ENCODE measurements around the gene GALK2. TPM values are rescaled to one million over a fixed set of nuclear protein-coding genes. Genes with fewer than 3 reads are reported as not detected.

Gene GALK2
- total RNA-seq, 3 donors from 2014 or later (not counting 1 experiment from before 2014, with no cell fraction given) = 19.1 to 24.3 (median 23.6) TPM

DNA sequence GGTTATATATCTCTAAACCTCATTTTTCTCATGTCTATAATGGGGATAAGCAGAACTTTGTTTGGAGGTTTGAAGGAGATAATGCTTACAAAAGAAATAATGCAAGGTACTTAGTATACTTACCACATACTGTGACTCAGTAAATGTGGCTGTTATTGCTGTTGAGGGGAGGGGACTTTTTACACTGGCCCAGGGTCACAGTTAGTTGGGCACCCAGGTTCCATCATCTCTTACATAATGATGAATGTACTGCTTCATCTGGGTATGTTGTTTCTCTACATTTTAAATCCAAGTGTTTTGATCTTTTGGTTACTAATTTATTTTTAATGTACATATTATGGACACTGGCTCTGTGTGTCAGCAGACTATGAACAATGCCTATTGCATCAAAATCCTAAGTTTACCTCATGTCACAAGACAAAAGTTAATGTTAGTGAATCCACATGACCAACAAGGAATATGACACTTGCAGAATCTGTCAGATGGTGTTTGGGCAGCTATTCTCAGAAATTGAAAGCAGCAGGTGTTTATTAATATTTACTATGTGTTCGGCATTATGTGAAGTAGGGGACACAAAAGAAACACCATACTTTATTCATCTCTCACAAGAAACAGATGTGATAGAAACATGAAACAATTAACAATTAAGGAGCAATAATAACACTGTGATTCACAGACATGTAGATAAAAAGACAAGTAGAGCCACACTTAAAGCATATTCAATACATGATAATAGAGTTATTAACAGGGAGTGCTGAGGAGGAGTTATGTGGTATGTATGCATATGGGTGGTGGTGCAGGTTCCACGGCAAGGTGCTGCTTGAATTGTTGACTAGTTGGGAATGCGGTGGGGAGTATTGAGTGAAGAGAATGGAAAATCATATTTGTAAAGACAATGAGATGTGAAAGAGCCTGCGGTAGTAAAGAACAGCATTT lies 109.7 kb downstream of the GALK2 start:
- Histone ChIP-seq H3K27ac (ENCODE audit: low read length) (no peak overlapping the region), H3K4me1 (ENCODE audit: control insufficient read depth, insufficient read depth, low read length) (no peaks in the 10 kb centered on the region), H3K27me3 (ENCODE audit: control insufficient read depth, insufficient read depth, low read length) (no peaks in the 10 kb centered on the region), H3K36me3 (ENCODE audit: control insufficient read depth, insufficient read depth, low read length) (peaks cover 19% of the 10 kb centered on the region), H3K9me3 (ENCODE audit: control insufficient read depth, insufficient read depth, low read length) (no peaks in the 10 kb centered on the region), H3K4me3 (ENCODE audit: low read length) (no peak overlapping the region)
- no peak for TF ChIP-seq CTCF (IDR thresholded peaks at IDR 0.05)
- H3K9me3 Mint-ChIP-seq = no peaks in the 10 kb centered on the region
- no peaks in the 10 kb centered on the region for H3K27me3 Mint-ChIP-seq (ENCODE audit: low read depth in 2 of 2)
- H3K36me3 Mint-ChIP-seq = peaks cover 5% of the 10 kb centered on the region
- peaks cover 0 to 6% of the 10 kb centered on the region in 2 donors for H3K4me1 Mint-ChIP-seq
- H3K27ac Mint-ChIP-seq = no peak overlapping the region
- no peak overlapping the region for H3K4me3 Mint-ChIP-seq
- DNase-seq (no peak), ATAC-seq (no peak)
- intact Hi-C loops (cut with micrococcal nuclease) = no loop called here
- 96% methylated on average over 3 of the region's 4 CpGs for WGBS (ENCODE audit: insufficient coverage)

GRCh38 chr15:49282366-49282765 lies 112.3 kb downstream of the GALK2 start:
- DNase-seq (no peak), ATAC-seq (no peak)
- Histone ChIP-seq H3K9me3 (ENCODE audit: control insufficient read depth, insufficient read depth, low read length) (no peaks in the 10 kb centered on the region), H3K27ac (ENCODE audit: low read length) (no peak overlapping the region), H3K27me3 (ENCODE audit: control insufficient read depth, insufficient read depth, low read length) (no peaks in the 10 kb centered on the region), H3K4me1 (ENCODE audit: control insufficient read depth, insufficient read depth, low read length) (no peaks in the 10 kb centered on the region), H3K4me3 (ENCODE audit: low read length) (no peak overlapping the region), H3K36me3 (ENCODE audit: control insufficient read depth, insufficient read depth, low read length) (peaks cover 34% of the 10 kb centered on the region)
- Mint-ChIP-seq H3K27me3 (ENCODE audit: low read depth in 2 of 2) (no peaks in the 10 kb centered on the region), H3K4me3 (no peak overlapping the region), H3K4me1 (peaks cover 6 to 9% of the 10 kb centered on the region in 2 donors), H3K36me3 (peaks cover 18% of the 10 kb centered on the region), H3K9me3 (no peaks in the 10 kb centered on the region), H3K27ac (no peak overlapping the region)
- 100% methylated on average over 1 of the region's 1 CpG for WGBS (ENCODE audit: insufficient coverage)
- intact Hi-C loops (cut with micrococcal nuclease) = no loop called here
- no peak for TF ChIP-seq CTCF (IDR thresholded peaks at IDR 0.05)

DNA sequence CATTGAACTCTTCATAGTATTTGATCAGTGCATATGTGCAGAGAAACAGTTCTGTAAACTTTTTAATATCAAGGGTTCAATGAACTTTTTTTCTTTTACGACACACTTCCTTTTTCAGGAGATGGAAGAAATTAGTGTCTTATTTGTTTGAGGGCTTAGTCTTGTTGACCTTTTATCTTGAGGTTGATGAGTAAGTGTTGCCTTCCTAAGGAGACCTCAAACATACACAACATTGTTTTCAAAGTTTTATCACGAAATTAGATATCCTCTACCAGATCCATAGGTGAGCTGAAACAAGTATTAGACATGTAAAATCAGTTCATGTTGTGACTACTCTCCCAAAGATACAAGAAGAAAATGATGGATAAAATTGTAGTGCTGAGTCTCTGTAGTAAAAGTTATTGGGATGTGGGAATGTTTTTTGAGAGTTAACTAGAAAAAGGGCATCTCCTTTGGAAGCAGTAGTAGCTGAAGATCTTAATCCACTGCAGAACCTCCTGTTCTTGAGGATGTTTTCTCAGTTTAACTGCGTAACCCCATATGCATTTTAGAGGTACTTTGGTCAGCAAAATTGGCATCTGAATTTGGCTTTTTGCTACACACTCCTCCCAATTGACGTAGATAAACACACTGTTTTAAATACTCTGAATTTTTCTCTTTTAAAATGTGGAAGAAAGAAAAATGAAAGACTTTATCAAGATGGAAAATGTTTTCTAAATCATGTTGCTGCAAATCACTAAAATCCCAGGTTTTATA lies 116.8 kb downstream of the GALK2 start:
- 92% methylated on average over 1 of the region's 4 CpGs for WGBS (ENCODE audit: insufficient coverage)
- TF ChIP-seq CTCF (IDR thresholded peaks at IDR 0.05) = no peak
- peak overlapping the region in 1 of 2 donors; percentile 1 for H3K27ac Mint-ChIP-seq
- ATAC-seq (no peak), DNase-seq (no peak)
- Histone ChIP-seq H3K4me3 (ENCODE audit: low read length) (no peak overlapping the region), H3K27me3 (ENCODE audit: control insufficient read depth, insufficient read depth, low read length) (no peaks in the 10 kb centered on the region), H3K4me1 (ENCODE audit: control insufficient read depth, insufficient read depth, low read length) (no peaks in the 10 kb centered on the region), H3K27ac (ENCODE audit: low read length) (no peak overlapping the region), H3K9me3 (ENCODE audit: control insufficient read depth, insufficient read depth, low read length) (no peaks in the 10 kb centered on the region), H3K36me3 (ENCODE audit: control insufficient read depth, insufficient read depth, low read length) (peaks cover 34% of the 10 kb centered on the region)
- H3K9me3 Mint-ChIP-seq = no peaks in the 10 kb centered on the region
- peaks cover 22% of the 10 kb centered on the region for H3K36me3 Mint-ChIP-seq
- peaks cover 9 to 11% of the 10 kb centered on the region in 2 donors for H3K4me1 Mint-ChIP-seq
- H3K4me3 Mint-ChIP-seq = no peak overlapping the region
- H3K27me3 Mint-ChIP-seq (ENCODE audit: low read depth in 2 of 2) = no peaks in the 10 kb centered on the region
- intact Hi-C loops (cut with micrococcal nuclease) = no loop called here

Measured in natural killer cell (primary cell).